Ishikawa (cell line): ENCODE data around the gene TRAPPC8.

Experiments used
- CEBPB ChIP-seq: IDR thresholded peaks from 2 replicates; pipeline ENCODE4 v1.6.1; 2012
- CREB1 ChIP-seq: IDR thresholded peaks from 2 replicates; pipeline ENCODE4 v1.6.1; 2012; ENCODE audit warnings: low read depth
- EGR1 ChIP-seq: IDR thresholded peaks from 2 replicates; pipeline ENCODE4 v1.6.1; 2012
- EP300 ChIP-seq: IDR thresholded peaks from 2 replicates; pipeline ENCODE4 v1.6.1; 2012; ENCODE audit warnings: borderline replicate concordance
- FOXM1 ChIP-seq: IDR thresholded peaks from 2 replicates; pipeline ENCODE4 v1.6.1; 2012; ENCODE audit warnings: low read depth, borderline replicate concordance
- NFIC ChIP-seq: IDR thresholded peaks from 2 replicates; pipeline ENCODE4 v1.6.1; 2012
- RAD21 ChIP-seq: IDR thresholded peaks from 2 replicates; pipeline ENCODE4 v1.6.1; 2012; ENCODE audit warnings: low read depth
- REST ChIP-seq: IDR thresholded peaks from 2 replicates; pipeline ENCODE4 v1.6.1; 2012; ENCODE audit warnings: low read depth, mild to moderate bottlenecking
- TAF1 ChIP-seq: IDR thresholded peaks from 2 replicates; pipeline ENCODE4 v1.6.1; 2012; ENCODE audit warnings: low read depth, mild to moderate bottlenecking
- TCF12 ChIP-seq: IDR thresholded peaks from 2 replicates; pipeline ENCODE4 v1.6.1; 2012; ENCODE audit warnings: low read depth
- TEAD4 ChIP-seq: IDR thresholded peaks from 2 replicates; pipeline ENCODE4 v1.6.1; 2012
- USF1 ChIP-seq: IDR thresholded peaks from 2 replicates; pipeline ENCODE4 v1.6.1; 2012
- YY1 ChIP-seq: IDR thresholded peaks from 2 replicates; pipeline ENCODE4 v1.6.1; 2012; ENCODE audit warnings: low read depth
- ZBTB7A ChIP-seq: IDR thresholded peaks from 2 replicates; pipeline ENCODE4 v1.6.1; 2012; ENCODE audit warnings: low read depth
- TF ChIP-seq, protein P1 (sequence below): IDR thresholded peaks from 2 replicates; pipeline ENCODE4 v1.6.1; 2012

The TRAPPC8 gene

DNA sequence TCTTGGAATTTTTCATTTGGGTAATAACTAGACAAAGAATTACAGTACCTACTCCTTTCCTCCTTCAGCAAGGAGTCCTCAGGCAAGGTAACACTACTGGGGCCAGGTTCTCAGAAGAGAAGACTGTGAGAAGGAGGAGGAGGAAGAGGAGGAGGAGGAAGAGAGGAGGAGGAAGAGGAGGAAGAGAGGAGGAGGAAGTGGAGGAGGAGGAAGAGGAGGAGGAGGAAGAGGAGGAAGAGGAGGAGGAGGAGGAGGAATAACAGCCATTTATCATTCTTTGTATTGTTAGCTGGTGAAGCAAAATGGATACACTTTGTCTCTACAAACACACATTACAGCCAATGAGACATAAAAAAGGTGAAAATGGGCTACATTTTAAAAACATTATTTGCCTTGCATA, 149.4 kb downstream of the TRAPPC8 start:
- TF ChIP-seq TCF12 (no peak), EP300 (no peak)
- TF ChIP-seq, protein P1, sequence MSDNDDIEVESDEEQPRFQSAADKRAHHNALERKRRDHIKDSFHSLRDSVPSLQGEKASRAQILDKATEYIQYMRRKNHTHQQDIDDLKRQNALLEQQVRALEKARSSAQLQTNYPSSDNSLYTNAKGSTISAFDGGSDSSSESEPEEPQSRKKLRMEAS = no peak

DNA sequence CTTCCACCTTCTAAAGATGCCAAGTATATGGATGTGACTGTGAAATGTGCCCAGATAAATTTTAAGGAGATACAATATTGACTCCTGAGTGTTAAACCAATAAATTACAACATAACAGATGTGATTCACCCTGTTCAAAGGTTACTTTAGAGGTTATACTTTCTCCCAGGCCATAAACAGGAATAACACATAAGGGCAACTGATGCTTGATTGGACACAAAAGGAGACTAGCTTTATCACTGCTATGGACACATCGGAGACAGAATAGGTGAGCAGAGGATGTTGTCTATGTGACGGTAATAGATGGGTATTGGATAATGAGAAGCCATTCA, 150.4 kb downstream of the TRAPPC8 start:
- TF ChIP-seq TAF1 (no peak), EP300 (no peak)

GRCh38 chr18:31791817-31792579, 150.9 kb downstream of the TRAPPC8 start:
- no peak for TF ChIP-seq RAD21
- no peak for TF ChIP-seq ZBTB7A
- no peak for TF ChIP-seq EP300
- no peak for TF ChIP-seq USF1
- TF ChIP-seq FOXM1 = no peak
- no peak for TF ChIP-seq TAF1
- no peak for TF ChIP-seq REST
- TF ChIP-seq CREB1 = no peak
- no peak for TF ChIP-seq NFIC
- no peak for TF ChIP-seq TCF12
- TF ChIP-seq CEBPB = no peak

GRCh38 chr18:31789409-31789808, 153.5 kb downstream of the TRAPPC8 start:
- TF ChIP-seq, protein P1 = no peak
- TF ChIP-seq NFIC = no peak
- TF ChIP-seq EP300 = no peak
- TF ChIP-seq YY1 = no peak
- TF ChIP-seq TAF1 = no peak
- TF ChIP-seq TEAD4 = no peak
- no peak for TF ChIP-seq TCF12
- no peak for TF ChIP-seq EGR1
- TF ChIP-seq CREB1 = no peak
- TF ChIP-seq ZBTB7A = no peak
- TF ChIP-seq CEBPB = no peak
- TF ChIP-seq FOXM1 = no peak
- TF ChIP-seq USF1 = no peak
- no peak for TF ChIP-seq REST

GRCh38 chr18:31783059-31783458, 159.9 kb downstream of the TRAPPC8 start:
- TF ChIP-seq EP300 (no peak), CREB1 (no peak), TEAD4 (no peak), RAD21 (no peak), EGR1 (no peak), TCF12 (no peak), USF1 (no peak), NFIC (no peak), ZBTB7A (no peak)
